Measurements from ENCODE around the gene IL1RN.

The IL1RN gene

GRCh38 chr2:113162869-113163268 lies 35.5 kb downstream of the IL1RN start:
- H3K9me3 ChIP-seq (ENCODE audit: insufficient read depth, low read depth, low read length), result no peaks in the 10 kb centered on the region
- H3K27me3 ChIP-seq (ENCODE audit: insufficient read depth, low read length), result peaks cover 17% of the 10 kb centered on the region
- no peak overlapping the region for H3K27ac ChIP-seq (ENCODE audit: low read length)
- H3K4me3 ChIP-seq (ENCODE audit: low read length), result no peak overlapping the region
- peaks cover 12% of the 10 kb centered on the region; the same call in 1 of the 2 replicates for H3K4me1 ChIP-seq (ENCODE audit: insufficient read depth, low read length)
- H3K9ac ChIP-seq (ENCODE audit: low read depth, low read length), result no peak overlapping the region
- H3K36me3 ChIP-seq (ENCODE audit: insufficient read depth, low read depth, low read length), result no peaks in the 10 kb centered on the region

GRCh38 chr2:113164215-113164929 lies 37.0 kb downstream of the IL1RN start:
- Histone ChIP-seq H3K27ac (ENCODE audit: low read length) (no peak overlapping the region), H3K9me3 (ENCODE audit: insufficient read depth, low read depth, low read length) (no peaks in the 10 kb centered on the region), H3K27me3 (ENCODE audit: insufficient read depth, low read length) (peaks cover 2% of the 10 kb centered on the region), H3K4me1 (ENCODE audit: insufficient read depth, low read length) (peaks cover 12% of the 10 kb centered on the region; the same call in 1 of the 2 replicates), H3K9ac (ENCODE audit: low read depth, low read length) (no peak overlapping the region), H3K36me3 (ENCODE audit: insufficient read depth, low read depth, low read length) (no peaks in the 10 kb centered on the region), H3K4me3 (ENCODE audit: low read length) (no peak overlapping the region)

DNA sequence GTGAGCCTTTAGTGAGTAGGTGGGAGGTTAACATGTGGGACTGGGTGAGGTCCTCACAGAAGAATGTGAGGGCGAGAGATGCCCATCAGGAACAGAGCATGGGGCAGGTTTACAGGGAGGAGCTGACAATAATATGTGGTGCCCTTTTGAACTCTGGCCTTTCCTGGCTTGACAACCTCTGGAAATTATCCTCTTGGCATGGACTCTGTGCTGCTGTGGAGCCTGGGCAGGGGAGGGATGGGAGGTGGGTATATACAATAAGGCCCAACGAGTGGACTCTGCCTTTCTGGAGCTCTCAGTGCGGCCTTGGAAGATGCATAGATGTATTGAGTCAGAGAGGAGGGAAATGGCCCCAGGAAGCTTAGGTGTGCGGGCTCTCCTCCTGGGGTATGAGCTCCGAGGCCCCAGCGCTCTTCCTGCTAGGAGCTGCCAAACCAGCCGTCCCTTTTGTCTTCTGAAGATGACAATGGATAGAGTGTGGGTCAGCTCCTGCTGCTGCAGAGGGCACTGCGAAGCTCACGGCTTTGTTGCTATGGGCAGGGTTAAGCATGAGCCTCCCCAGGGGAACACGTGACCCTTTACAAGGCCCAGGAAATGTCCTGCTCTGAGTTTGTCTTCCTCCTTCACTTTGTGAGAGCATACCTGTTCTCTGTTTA lies 37.7 kb downstream of the IL1RN start:
- Histone ChIP-seq H3K27ac (ENCODE audit: low read length) (no peak overlapping the region), H3K4me1 (ENCODE audit: insufficient read depth, low read length) (peaks cover 12% of the 10 kb centered on the region; the same call in 1 of the 2 replicates), H3K4me3 (ENCODE audit: low read length) (no peak overlapping the region), H3K27me3 (ENCODE audit: insufficient read depth, low read length) (no peaks in the 10 kb centered on the region), H3K9ac (ENCODE audit: low read depth, low read length) (no peak overlapping the region), H3K9me3 (ENCODE audit: insufficient read depth, low read depth, low read length) (no peaks in the 10 kb centered on the region), H3K36me3 (ENCODE audit: insufficient read depth, low read depth, low read length) (no peaks in the 10 kb centered on the region)

- Histone ChIP-seq H3K36me3 (ENCODE audit: insufficient read depth, low read depth, low read length) (no peaks in the 10 kb centered on the region), H3K4me1 (ENCODE audit: insufficient read depth, low read length) (peaks cover 12% of the 10 kb centered on the region; the same call in 1 of the 2 replicates), H3K9me3 (ENCODE audit: insufficient read depth, low read depth, low read length) (no peaks in the 10 kb centered on the region), H3K27me3 (ENCODE audit: insufficient read depth, low read length) (no peaks in the 10 kb centered on the region), H3K27ac (ENCODE audit: low read length) (no peak overlapping the region), H3K9ac (ENCODE audit: low read depth, low read length) (no peak overlapping the region), H3K4me3 (ENCODE audit: low read length) (no peak overlapping the region)
These were observed 38.8 kb downstream of the IL1RN start for GRCh38 chr2:113166187-113166645.

DNA sequence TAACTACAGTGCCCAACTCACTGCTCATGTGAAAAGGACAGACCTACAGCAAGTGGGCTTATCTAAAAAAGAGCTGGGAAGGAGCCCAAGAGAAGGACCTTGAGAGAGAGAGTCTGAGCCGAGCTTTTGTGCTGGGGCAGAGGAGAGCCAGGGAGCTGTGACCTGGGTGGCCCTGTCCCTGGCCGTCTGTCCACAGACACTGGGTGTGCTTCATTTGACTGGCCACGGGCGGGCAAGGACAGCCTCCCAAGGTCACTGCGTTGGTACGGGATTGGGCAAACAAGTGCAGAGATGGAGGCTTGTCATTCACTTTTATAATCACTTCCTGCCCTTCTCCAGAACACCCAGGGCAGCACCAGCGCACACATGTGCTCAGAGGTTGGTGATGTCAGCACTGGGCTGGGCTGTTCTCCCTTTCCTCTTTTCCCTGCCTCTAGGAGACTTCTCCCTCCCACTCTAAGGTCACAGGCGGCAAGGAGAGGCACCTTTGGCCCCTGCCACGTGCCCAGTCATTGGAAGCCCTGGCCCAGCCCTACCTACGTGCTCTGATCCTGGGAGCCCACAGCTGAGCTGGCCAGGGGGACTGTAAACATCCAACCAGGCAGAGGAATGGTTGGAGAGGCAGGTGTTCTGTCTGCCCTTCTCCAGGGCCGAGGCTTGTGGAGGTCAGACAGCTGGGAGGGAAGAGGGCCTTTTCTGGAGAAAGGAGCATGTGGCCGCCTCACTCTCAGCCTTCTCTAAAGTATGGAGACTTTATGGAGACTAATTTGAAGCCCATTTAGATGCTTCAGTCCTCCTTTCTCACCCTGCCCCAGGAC lies 39.9 kb downstream of the IL1RN start:
- no peaks in the 10 kb centered on the region for H3K27me3 ChIP-seq (ENCODE audit: insufficient read depth, low read length)
- no peak overlapping the region for H3K27ac ChIP-seq (ENCODE audit: low read length)
- H3K9ac ChIP-seq (ENCODE audit: low read depth, low read length), result no peak overlapping the region
- H3K36me3 ChIP-seq (ENCODE audit: insufficient read depth, low read depth, low read length), result no peaks in the 10 kb centered on the region
- H3K4me1 ChIP-seq (ENCODE audit: insufficient read depth, low read length), result peaks cover 12% of the 10 kb centered on the region; the same call in 1 of the 2 replicates
- H3K9me3 ChIP-seq (ENCODE audit: insufficient read depth, low read depth, low read length), result no peaks in the 10 kb centered on the region
- H3K4me3 ChIP-seq (ENCODE audit: low read length), result no peak overlapping the region

DNA sequence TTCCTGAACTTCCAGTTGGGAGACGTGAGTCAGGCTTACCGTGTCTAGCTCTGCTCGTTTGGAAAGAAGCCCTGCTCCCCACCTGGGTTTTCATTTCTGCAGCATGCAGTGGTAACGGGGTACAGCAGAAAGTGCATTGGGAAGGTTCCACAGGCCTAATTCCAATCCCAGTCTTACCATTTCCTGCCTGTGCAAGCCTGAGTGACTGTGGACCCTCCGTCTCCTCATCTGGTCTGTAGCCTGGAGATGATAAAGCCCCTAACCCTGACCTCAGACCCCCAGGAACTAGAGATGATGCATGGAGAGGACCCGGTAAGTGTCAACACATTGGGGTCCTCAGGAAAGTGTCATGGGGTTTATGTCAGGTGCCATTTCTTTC lies 40.6 kb downstream of the IL1RN start:
- Histone ChIP-seq H3K4me1 (ENCODE audit: insufficient read depth, low read length) (peaks cover 12% of the 10 kb centered on the region; the same call in 1 of the 2 replicates), H3K4me3 (ENCODE audit: low read length) (no peak overlapping the region), H3K9ac (ENCODE audit: low read depth, low read length) (no peak overlapping the region), H3K36me3 (ENCODE audit: insufficient read depth, low read depth, low read length) (no peaks in the 10 kb centered on the region), H3K27me3 (ENCODE audit: insufficient read depth, low read length) (no peaks in the 10 kb centered on the region), H3K9me3 (ENCODE audit: insufficient read depth, low read depth, low read length) (no peaks in the 10 kb centered on the region), H3K27ac (ENCODE audit: low read length) (no peak overlapping the region)

DNA sequence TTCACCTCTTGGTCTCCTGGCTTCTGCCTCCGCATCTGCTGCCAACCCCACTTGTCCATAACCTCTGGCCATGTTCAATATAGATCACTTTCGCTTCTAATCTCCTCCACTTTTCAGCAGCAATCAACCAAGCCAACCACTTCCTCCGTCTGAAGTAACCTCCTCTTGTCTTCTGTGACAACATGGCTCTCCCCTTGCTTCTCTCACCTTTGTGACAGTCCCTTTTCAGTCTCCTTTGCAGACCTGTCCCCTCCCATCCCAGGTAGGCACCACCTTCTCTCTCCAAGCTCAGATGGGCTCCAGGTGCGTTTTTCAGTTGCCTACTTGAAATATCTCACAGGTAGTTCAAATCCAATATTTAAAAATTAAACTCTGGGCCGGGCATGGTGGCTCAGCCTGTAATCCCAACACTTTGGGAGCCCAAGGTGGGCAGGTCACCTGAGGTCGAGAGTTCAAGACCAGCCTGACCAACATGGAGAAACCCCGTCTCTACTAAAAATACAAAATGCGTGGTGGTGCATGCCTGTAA lies 41.7 kb downstream of the IL1RN start:
- no peak overlapping the region for H3K4me3 ChIP-seq (ENCODE audit: low read length)
- no peak overlapping the region for H3K9ac ChIP-seq (ENCODE audit: low read depth, low read length)
- no peaks in the 10 kb centered on the region for H3K36me3 ChIP-seq (ENCODE audit: insufficient read depth, low read depth, low read length)
- H3K27me3 ChIP-seq (ENCODE audit: insufficient read depth, low read length), result no peaks in the 10 kb centered on the region
- H3K27ac ChIP-seq (ENCODE audit: low read length), result no peak overlapping the region
- no peaks in the 10 kb centered on the region for H3K9me3 ChIP-seq (ENCODE audit: insufficient read depth, low read depth, low read length)
- peaks cover 12% of the 10 kb centered on the region; the same call in 1 of the 2 replicates for H3K4me1 ChIP-seq (ENCODE audit: insufficient read depth, low read length)

GRCh38 chr2:113169586-113169985 lies 42.2 kb downstream of the IL1RN start:
- H3K27ac ChIP-seq (ENCODE audit: low read length), result no peak overlapping the region
- no peaks in the 10 kb centered on the region for H3K27me3 ChIP-seq (ENCODE audit: insufficient read depth, low read length)
- H3K9me3 ChIP-seq (ENCODE audit: insufficient read depth, low read depth, low read length), result no peaks in the 10 kb centered on the region
- no peaks in the 10 kb centered on the region for H3K36me3 ChIP-seq (ENCODE audit: insufficient read depth, low read depth, low read length)
- peaks cover 12% of the 10 kb centered on the region; the same call in 1 of the 2 replicates for H3K4me1 ChIP-seq (ENCODE audit: insufficient read depth, low read length)
- H3K9ac ChIP-seq (ENCODE audit: low read depth, low read length), result no peak overlapping the region
- no peak overlapping the region for H3K4me3 ChIP-seq (ENCODE audit: low read length)

- H3K27me3 ChIP-seq (ENCODE audit: insufficient read depth, low read length), result no peaks in the 10 kb centered on the region
- H3K4me1 ChIP-seq (ENCODE audit: insufficient read depth, low read length), result no peaks in the 10 kb centered on the region
- H3K9me3 ChIP-seq (ENCODE audit: insufficient read depth, low read depth, low read length), result no peaks in the 10 kb centered on the region
- no peak overlapping the region for H3K27ac ChIP-seq (ENCODE audit: low read length)
- no peaks in the 10 kb centered on the region for H3K36me3 ChIP-seq (ENCODE audit: insufficient read depth, low read depth, low read length)
- H3K9ac ChIP-seq (ENCODE audit: low read depth, low read length), result no peak overlapping the region
- no peak overlapping the region for H3K4me3 ChIP-seq (ENCODE audit: low read length)
These were observed 44.1 kb downstream of the IL1RN start for GRCh38 chr2:113171334-113172075.

GRCh38 chr2:113172721-113173541 lies 45.5 kb downstream of the IL1RN start:
- Histone ChIP-seq H3K27me3 (ENCODE audit: insufficient read depth, low read length) (no peaks in the 10 kb centered on the region), H3K4me1 (ENCODE audit: insufficient read depth, low read length) (no peaks in the 10 kb centered on the region), H3K4me3 (ENCODE audit: low read length) (no peak overlapping the region), H3K9ac (ENCODE audit: low read depth, low read length) (no peak overlapping the region), H3K36me3 (ENCODE audit: insufficient read depth, low read depth, low read length) (no peaks in the 10 kb centered on the region), H3K9me3 (ENCODE audit: insufficient read depth, low read depth, low read length) (no peaks in the 10 kb centered on the region), H3K27ac (ENCODE audit: low read length) (no peak overlapping the region)

All from iPS-20b (cell line).